ENCODE data around the gene PGLYRP4. TPM values are rescaled to one million over a fixed set of nuclear protein-coding genes. Genes with fewer than 3 reads are reported as not detected.

PGLYRP4 gene
- total and polyA plus RNA-seq, 2 donors from 2014 or later: not detected

DNA sequence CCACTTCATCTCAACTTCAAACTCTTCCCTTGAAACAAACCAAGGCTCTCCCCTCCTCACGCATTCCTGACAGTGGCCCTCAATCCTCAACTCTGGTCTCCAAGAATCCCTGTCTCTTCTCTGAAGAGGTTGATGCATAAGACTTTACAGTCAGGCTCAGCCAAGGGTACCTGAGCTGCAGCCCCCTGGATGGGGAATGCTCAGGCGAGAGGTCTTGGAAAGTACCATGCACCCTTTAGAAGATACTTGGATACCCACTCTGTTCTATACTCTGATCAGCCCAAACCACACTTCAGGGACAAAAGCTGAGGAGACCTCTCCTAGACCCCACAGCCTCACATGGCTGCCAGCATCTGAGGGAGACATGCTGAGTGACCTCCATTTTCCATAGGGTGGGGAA, 35.4 kb downstream of the PGLYRP4 start:
- no peaks in the 10 kb centered on the region for H3K36me3 ChIP-seq (ENCODE audit: control insufficient read depth in 2 of 3, insufficient read depth in 3 of 3, low read length in 3 of 3)
- intact Hi-C loops (cut with DNase I): no loop called here
- H3K4me1 ChIP-seq (ENCODE audit: control insufficient read depth in 2 of 3, insufficient read depth in 2 of 3, low read depth in 1 of 3, low read length in 3 of 3): no peaks in the 10 kb centered on the region
- no peak overlapping the region for H3K9ac ChIP-seq (ENCODE audit: low read length in 3 of 3)
- no peak overlapping the region for H3K4me3 ChIP-seq (ENCODE audit: low read length in 3 of 3)
- DNase-seq: no peak
- no peaks in the 10 kb centered on the region for H3K9me3 ChIP-seq (ENCODE audit: control insufficient read depth in 2 of 3, insufficient read depth in 1 of 3, low read length in 3 of 3)
- H3K27me3 ChIP-seq (ENCODE audit: control insufficient read depth, insufficient read depth, low read length): no peaks in the 10 kb centered on the region
- no peak for FAIRE-seq
- no peak overlapping the region for H3K27ac ChIP-seq (ENCODE audit: low read depth in 2 of 2, low read length in 2 of 2)
- TF ChIP-seq, protein P1, sequence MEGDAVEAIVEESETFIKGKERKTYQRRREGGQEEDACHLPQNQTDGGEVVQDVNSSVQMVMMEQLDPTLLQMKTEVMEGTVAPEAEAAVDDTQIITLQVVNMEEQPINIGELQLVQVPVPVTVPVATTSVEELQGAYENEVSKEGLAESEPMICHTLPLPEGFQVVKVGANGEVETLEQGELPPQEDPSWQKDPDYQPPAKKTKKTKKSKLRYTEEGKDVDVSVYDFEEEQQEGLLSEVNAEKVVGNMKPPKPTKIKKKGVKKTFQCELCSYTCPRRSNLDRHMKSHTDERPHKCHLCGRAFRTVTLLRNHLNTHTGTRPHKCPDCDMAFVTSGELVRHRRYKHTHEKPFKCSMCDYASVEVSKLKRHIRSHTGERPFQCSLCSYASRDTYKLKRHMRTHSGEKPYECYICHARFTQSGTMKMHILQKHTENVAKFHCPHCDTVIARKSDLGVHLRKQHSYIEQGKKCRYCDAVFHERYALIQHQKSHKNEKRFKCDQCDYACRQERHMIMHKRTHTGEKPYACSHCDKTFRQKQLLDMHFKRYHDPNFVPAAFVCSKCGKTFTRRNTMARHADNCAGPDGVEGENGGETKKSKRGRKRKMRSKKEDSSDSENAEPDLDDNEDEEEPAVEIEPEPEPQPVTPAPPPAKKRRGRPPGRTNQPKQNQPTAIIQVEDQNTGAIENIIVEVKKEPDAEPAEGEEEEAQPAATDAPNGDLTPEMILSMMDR (IDR thresholded peaks at IDR 0.05; ENCODE audit: borderline replicate concordance, extremely low read depth, insufficient read depth): no peak

DNA sequence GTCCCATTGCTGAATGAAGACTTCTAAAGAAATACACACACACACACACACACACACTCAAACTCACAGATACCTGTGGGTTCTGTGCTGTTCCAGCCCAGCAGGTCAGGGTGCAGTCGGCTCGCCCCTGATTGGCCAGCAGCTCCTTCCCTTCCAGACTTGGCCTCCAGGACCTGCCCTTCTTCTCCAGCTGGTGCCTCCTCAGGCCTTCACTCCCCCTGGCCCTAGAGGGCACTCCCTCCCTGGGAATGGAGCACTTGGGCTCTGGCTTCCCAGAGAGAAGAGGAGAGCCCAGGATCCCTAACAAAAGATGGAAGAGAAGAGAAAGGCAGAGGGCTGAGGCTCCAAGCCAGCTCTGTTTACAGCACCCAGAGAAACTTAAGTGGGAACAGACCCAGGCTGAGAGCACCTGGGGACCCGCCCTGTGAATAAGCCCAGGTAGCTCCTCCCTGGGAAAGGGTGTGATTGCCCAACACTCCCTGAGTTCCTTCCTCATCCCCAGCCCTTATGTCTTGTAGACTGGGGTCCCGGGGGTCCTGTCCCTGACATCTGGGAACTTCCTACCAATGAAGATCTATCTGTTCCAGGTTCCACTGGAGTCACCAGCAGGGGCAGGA, 36.0 kb downstream of the PGLYRP4 start, which contains the start of gene PGLYRP3:
TSS of gene PGLYRP3 (minus strand) at position 383 of the 617 bp plus-strand sequence. CDS start 2,287 bp downstream, outside the sequence.
- DNase-seq: no peak
- no peak for FAIRE-seq
- no peaks in the 10 kb centered on the region for H3K4me1 ChIP-seq (ENCODE audit: control insufficient read depth in 2 of 3, insufficient read depth in 2 of 3, low read depth in 1 of 3, low read length in 3 of 3)
- intact Hi-C loops (cut with DNase I): no loop called here
- H3K36me3 ChIP-seq (ENCODE audit: control insufficient read depth in 2 of 3, insufficient read depth in 3 of 3, low read length in 3 of 3): no peaks in the 10 kb centered on the region
- no peak within 1 kb of the TSS for H3K4me3 ChIP-seq (ENCODE audit: low read length in 3 of 3)
- H3K27me3 ChIP-seq (ENCODE audit: control insufficient read depth, insufficient read depth, low read length): no peaks in the 10 kb centered on the region
- H3K9ac ChIP-seq (ENCODE audit: low read length in 3 of 3): no peak within 1 kb of the TSS
- no peak within 1 kb of the TSS for H3K27ac ChIP-seq (ENCODE audit: low read depth in 2 of 2, low read length in 2 of 2)
- no peaks in the 10 kb centered on the region for H3K9me3 ChIP-seq (ENCODE audit: control insufficient read depth in 2 of 3, insufficient read depth in 1 of 3, low read length in 3 of 3)
- TF ChIP-seq, protein P1 (IDR thresholded peaks at IDR 0.05; ENCODE audit: borderline replicate concordance, extremely low read depth, insufficient read depth): no peak

DNA sequence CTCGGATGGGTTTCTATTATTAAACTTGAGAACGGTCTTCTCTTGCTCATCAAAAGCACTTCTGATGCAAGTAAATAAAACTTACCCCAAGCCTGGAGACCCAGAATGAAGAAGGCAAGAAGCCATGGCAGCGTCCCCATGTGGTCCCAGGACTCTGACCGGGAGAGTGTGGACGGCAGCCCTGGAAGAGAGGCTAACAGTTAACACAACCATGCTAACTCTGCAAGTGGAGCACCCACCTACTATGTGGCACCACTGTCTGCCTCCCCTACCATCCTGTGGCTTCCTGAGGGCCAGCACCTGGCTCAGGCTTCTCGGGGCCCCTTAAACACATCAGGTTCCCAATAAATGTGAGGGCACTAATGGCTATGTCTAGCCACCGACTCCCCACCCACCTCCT, 38.1 kb downstream of the PGLYRP4 start:
- no peak overlapping the region for H3K4me3 ChIP-seq (ENCODE audit: low read length in 3 of 3)
- TF ChIP-seq, protein P1 (IDR thresholded peaks at IDR 0.05; ENCODE audit: borderline replicate concordance, extremely low read depth, insufficient read depth): no peak
- no peak overlapping the region for H3K27ac ChIP-seq (ENCODE audit: low read depth in 2 of 2, low read length in 2 of 2)
- intact Hi-C loops (cut with DNase I): no loop called here
- no peak for DNase-seq
- no peaks in the 10 kb centered on the region for H3K4me1 ChIP-seq (ENCODE audit: control insufficient read depth in 2 of 3, insufficient read depth in 2 of 3, low read depth in 1 of 3, low read length in 3 of 3)
- H3K9me3 ChIP-seq (ENCODE audit: control insufficient read depth in 2 of 3, insufficient read depth in 1 of 3, low read length in 3 of 3): no peaks in the 10 kb centered on the region
- H3K9ac ChIP-seq (ENCODE audit: low read length in 3 of 3): no peak overlapping the region
- no peak for FAIRE-seq
- no peaks in the 10 kb centered on the region for H3K36me3 ChIP-seq (ENCODE audit: control insufficient read depth in 2 of 3, insufficient read depth in 3 of 3, low read length in 3 of 3)
- no peaks in the 10 kb centered on the region for H3K27me3 ChIP-seq (ENCODE audit: control insufficient read depth, insufficient read depth, low read length)

DNA sequence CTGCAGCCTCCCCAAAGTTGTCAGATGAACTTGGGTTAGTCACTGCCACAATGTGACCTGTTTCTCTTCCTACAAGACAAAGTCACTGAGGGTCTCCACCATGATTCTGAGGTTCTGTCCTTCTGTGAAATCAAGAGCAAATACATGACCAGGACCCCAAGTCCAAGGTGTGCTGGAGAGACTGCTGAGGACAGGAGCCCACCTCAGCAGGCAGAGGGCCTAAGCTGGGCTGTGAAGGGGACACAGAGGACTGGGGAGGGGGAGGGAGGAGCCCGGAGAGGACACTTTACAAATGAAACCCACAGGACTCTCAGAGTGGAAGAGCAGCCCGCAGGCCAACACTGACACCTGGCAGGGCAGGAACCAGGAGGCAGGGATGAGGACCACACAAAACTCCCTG, 39.2 kb downstream of the PGLYRP4 start:
- Histone ChIP-seq H3K27me3 (ENCODE audit: control insufficient read depth, insufficient read depth, low read length) (no peaks in the 10 kb centered on the region), H3K27ac (ENCODE audit: low read depth in 2 of 2, low read length in 2 of 2) (no peak overlapping the region), H3K4me1 (ENCODE audit: control insufficient read depth in 2 of 3, insufficient read depth in 2 of 3, low read depth in 1 of 3, low read length in 3 of 3) (no peaks in the 10 kb centered on the region), H3K4me3 (ENCODE audit: low read length in 3 of 3) (no peak overlapping the region), H3K36me3 (ENCODE audit: control insufficient read depth in 2 of 3, insufficient read depth in 3 of 3, low read length in 3 of 3) (no peaks in the 10 kb centered on the region), H3K9ac (ENCODE audit: low read length in 3 of 3) (no peak overlapping the region), H3K9me3 (ENCODE audit: control insufficient read depth in 2 of 3, insufficient read depth in 1 of 3, low read length in 3 of 3) (no peaks in the 10 kb centered on the region)
- DNase-seq (no peak), FAIRE-seq (no peak)
- TF ChIP-seq, protein P1 (IDR thresholded peaks at IDR 0.05; ENCODE audit: borderline replicate concordance, extremely low read depth, insufficient read depth): no peak
- intact Hi-C loops (cut with DNase I): no loop called here

All from kidney (tissue), 14 donors.